ENCODE measurements around the gene KBTBD2.

DNA sequence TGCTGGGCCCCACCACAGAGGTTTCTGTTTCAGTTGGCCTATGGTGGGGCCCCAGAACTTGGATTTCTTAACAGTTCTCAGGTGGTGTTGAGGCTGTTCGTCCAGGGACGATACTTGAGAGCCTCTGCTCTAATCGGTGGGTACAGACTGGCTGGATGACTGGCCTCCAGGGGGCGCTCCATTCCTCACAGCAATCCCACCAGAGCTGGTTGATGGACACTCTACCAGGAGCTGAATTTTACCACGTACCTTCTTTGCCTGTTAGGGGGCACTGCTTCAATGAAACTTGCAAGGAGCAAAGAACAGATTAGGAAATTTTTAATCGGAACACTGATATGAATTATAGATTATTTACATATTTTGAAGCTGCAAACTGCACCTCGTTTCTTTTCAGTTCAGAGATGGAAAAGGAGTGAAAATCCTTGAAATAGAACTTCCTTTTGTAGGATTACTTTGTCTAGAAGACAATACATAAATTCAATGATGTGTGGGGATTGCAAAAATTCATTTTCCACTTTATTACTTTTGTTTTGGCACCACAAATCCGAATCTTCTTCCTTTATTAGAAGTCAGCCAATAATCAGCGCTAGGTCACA is 44.8 kb downstream of the KBTBD2 start:
- TF ChIP-seq, protein P1, sequence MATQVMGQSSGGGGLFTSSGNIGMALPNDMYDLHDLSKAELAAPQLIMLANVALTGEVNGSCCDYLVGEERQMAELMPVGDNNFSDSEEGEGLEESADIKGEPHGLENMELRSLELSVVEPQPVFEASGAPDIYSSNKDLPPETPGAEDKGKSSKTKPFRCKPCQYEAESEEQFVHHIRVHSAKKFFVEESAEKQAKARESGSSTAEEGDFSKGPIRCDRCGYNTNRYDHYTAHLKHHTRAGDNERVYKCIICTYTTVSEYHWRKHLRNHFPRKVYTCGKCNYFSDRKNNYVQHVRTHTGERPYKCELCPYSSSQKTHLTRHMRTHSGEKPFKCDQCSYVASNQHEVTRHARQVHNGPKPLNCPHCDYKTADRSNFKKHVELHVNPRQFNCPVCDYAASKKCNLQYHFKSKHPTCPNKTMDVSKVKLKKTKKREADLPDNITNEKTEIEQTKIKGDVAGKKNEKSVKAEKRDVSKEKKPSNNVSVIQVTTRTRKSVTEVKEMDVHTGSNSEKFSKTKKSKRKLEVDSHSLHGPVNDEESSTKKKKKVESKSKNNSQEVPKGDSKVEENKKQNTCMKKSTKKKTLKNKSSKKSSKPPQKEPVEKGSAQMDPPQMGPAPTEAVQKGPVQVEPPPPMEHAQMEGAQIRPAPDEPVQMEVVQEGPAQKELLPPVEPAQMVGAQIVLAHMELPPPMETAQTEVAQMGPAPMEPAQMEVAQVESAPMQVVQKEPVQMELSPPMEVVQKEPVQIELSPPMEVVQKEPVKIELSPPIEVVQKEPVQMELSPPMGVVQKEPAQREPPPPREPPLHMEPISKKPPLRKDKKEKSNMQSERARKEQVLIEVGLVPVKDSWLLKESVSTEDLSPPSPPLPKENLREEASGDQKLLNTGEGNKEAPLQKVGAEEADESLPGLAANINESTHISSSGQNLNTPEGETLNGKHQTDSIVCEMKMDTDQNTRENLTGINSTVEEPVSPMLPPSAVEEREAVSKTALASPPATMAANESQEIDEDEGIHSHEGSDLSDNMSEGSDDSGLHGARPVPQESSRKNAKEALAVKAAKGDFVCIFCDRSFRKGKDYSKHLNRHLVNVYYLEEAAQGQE (IDR thresholded peaks at IDR 0.05; ENCODE audit: unreplicated experiment), result no peak
- TF ChIP-seq, protein P2, sequence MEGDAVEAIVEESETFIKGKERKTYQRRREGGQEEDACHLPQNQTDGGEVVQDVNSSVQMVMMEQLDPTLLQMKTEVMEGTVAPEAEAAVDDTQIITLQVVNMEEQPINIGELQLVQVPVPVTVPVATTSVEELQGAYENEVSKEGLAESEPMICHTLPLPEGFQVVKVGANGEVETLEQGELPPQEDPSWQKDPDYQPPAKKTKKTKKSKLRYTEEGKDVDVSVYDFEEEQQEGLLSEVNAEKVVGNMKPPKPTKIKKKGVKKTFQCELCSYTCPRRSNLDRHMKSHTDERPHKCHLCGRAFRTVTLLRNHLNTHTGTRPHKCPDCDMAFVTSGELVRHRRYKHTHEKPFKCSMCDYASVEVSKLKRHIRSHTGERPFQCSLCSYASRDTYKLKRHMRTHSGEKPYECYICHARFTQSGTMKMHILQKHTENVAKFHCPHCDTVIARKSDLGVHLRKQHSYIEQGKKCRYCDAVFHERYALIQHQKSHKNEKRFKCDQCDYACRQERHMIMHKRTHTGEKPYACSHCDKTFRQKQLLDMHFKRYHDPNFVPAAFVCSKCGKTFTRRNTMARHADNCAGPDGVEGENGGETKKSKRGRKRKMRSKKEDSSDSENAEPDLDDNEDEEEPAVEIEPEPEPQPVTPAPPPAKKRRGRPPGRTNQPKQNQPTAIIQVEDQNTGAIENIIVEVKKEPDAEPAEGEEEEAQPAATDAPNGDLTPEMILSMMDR (conservative IDR thresholded peaks at IDR 0.05; ENCODE audit: low read depth in 2 of 2), result peak; percentile 92
- TF ChIP-seq POLR2AphosphoS5 (IDR thresholded peaks at IDR 0.05; ENCODE audit: low read depth), result no peak
